GM18511 (cell line): ENCODE measurements around the gene YIPF2.
"Not testable (repeated sequence)": the region's sequence is repeated elsewhere in the genome, so short reads cannot be mapped to it uniquely, and the experiment has no call there.

Experiments
- ATAC-seq: cut with Tn5 transposase; IDR thresholded peaks from one replicate; pipeline ENCODE4 v1.9.1; 2021; ENCODE audit warnings: mild to moderate bottlenecking, moderate library complexity; ENCODE audit not compliant: unreplicated experiment

The YIPF2 gene

DNA sequence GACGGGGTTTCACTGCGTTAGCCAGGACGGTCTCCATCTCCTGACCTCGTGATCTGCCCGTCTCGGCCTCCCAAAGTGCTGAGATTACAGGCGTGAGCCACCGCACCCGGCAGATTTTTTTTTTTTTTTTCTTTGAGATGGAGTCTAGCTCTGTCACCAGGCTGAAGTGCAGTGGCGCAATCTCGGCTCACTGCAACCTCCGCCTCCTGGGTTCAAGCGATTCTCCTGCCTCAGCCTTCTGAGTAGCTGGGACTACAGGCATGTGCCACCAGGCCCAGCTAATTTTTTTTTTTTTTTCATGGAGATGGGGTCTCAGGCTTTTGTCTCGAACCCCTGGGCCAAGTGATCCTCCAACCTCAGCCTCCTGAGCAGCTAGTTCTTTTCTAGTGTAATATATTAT lies 13.2 kb upstream of the YIPF2 start:
- not testable (repeated sequence) for ATAC-seq

DNA sequence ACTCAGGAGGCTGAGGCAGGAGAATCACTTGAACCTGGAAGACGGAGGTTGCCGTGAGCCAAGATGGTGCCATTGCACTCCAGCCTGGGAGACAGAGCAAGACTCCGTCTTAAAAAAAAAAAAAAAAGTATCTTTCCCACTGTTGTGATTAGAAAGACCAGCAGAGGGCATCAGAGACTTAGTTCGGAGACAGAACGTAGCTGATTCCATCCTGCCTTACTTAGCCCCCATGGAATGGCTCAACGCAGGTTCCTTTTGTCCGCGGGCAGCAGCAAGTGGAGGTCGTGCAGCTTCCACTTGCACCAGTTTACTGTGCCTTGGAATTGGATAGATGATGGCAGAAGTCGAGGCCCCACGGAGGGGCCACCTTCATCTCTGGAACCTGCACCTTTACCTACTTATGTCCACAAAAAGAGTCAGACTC lies 8.2 kb upstream of the YIPF2 start:
- ATAC-seq = no peak

DNA sequence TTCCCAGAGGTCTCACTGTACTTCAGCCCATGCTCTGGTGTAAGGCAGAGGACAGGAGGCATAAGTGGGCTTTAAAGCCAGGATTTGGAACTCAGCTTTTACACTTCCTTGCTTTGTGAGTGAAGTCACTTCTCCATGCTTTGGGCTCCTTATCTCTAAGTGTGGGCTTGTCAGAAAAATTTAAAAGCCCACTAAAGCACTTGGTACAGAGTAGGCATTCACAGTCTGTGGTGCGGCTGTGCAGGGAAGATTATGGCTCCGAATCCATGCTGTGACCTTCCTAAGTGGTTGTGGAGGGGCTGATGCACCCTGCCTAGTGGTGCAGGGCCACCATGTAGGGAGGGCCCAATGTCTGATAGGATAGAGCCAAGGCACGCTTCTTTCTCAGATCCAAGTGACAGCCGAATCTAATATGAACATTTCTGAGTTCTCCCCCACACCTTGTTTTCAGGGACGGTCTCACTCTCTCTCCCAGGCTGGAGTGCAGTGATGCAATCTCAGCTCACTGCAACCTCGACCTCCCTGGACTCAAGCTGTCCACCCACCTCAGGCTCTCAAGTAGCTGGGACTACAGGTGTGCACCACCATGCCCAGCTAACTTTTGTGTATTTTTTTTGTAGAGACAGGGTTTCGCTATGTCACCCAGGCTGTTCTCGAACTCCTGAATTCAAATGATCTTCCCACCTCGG lies 7.1 kb upstream of the YIPF2 start:
- no peak for ATAC-seq

DNA sequence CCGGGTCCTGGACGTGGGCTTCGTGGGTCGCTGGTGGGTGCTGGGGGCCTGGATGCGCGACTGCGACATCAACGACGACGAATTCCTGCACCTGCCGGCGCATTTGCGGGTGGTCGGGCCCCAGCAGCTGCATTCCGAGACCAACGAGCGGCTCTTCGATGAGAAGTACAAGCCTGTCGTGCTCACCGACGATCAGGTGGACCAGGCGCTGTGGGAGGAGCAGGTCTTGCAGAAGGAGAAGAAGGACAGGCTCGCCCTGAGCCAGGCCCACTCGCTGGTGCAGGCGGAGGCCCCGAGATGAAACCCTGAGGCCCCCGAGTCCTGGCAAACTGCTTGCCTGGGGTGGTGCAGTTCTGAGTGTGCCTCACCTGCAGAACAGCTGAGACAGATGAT lies 959 bp upstream of the YIPF2 start:
- no peak for ATAC-seq

DNA sequence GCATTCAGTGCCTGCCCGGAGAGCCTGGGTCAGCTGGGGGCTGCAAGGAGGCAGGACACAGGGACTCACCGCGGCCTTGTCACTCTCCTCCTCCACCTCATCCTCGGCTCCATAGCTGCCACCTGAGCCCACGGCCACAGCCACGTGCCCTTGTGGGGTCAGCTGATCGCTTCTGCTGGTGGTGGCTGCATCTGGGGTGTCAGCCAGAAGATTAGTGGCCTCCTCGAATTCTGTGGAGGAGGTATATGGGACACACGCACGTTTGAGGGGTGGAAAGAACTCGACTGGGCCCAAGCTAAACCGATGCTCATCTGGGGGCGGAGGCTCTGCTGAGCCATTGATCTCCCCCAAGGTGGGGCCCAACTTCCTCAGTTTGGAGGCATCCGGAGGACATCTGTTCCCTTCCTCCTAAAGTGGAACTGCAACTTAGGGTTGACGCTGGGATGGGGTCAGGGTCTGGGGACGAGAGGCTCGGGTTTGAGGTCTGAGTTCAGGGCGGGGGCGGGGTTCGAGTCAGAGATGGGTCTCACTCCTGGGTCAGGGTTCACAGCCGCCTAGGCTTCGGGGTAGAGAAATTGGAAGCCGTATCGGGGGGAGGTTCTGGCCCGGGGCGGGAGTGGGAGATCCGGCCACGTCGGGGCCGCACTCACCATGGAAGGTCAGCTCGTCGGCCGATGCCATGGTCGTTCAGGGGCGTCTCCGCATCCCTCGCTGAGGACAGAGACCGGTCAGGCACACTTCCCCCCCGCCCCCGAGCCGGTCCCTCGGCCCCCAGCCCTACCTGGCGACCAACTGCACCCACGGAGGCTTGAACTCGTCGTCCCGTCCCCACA lies 493 bp downstream of the YIPF2 start:
- ATAC-seq = no peak

DNA sequence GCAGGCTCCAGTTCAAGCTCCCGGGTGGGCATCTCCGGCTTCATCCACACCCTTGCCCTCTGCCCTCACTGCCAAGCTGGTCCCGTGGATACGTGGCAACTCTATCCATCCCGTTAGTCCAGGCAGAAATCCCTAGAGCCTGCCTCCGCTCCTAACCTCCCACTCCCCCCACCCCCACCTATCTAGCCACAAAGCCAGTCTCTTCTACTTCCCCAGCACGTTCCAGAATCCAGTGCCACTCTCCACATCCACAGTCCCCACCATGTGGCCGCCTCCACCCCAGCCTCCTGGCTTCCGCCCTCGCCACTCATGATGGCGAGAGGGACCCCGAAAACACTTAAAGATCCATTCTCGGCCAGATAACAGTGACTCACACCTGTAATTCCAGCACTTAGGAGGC lies 3.8 kb downstream of the YIPF2 start:
- no peak for ATAC-seq

DNA sequence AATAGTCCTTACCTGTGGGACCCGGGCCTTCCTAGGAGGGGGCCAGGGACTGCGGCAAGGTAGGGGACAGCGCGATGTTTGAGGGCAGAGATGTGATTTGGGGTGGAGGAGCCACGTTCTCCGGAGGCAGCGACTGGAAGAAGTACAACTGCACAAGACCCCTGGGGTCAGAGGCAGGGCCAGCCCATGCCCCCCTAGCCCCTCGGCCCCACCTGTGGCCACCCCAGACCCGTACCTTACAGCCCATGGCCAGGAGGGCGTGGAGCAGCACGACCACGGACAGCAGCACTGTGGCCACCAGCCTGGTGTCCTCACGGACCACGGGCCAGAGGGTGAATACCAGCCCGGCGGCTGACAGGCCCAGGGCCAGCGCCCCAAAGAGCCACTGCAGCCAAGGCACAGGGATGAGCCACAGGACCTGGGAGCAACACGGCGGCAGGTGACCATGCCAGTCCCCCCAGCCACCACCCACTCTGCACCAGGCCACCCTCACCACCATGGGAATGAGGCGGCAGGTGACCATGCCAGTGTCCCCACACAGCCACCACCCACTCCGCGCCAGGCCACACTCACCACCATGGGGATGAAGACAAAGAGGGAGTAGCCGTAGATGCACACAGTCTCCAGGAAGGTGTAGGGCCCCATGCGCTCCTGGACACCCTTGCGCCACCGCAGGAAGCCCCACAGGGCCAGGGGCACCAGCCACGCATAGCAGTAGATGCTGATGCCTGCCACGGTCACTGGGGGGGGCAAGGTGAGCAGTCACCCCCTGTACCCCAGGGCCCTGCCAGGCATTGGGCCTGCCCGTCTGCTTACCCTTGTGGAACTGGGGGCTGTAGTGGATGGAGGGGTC lies 5.0 kb downstream of the YIPF2 start:
- ATAC-seq = no peak

DNA sequence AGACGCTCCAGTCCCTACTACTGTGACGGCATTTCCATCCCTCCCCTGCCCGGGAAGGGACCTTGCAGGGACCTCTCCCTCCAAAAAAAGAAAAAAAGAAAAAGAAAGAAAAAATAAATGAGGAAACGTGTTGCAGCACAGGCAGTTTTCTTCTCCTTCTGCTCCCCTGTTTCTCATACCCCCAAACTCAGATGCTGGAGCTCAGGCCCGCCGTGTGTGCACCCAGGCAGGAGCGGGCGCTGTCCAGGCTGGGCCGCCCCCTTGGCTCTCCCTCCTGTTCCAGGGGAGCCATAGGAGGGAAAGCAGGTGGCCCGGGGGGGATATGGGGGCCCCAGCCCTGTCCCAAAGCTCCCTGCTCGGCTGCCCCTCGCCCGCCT lies 5.8 kb downstream of the YIPF2 start:
- ATAC-seq = no peak

DNA sequence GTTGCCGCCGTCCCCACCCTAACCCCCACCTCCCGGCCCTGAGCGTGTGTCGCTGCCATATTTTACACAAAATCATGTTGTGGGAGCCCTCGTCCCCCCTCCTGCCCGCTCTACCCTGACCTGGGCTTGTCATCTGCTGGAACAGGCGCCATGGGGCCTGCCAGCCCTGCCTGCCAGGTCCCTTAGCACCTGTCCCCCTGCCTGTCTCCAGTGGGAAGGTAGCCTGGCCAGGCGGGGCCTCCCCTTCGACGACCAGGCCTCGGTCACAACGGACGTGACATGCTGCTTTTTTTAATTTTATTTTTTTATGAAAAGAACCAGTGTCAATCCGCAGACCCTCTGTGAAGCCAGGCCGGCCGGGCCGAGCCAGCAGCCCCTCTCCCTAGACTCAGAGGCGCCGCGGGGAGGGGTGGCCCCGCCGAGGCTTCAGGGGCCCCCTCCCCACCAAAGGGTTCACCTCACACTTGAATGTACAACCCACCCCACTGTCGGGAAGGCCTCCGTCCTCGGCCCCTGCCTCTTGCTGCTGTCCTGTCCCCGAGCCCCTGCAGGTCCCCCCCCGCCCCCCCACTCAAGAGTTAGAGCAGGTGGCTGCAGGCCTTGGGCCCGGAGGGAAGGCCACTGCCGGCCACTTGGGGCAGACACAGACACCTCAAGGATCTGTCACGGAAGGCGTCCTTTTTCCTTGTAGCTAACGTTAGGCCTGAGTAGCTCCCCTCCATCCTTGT lies 6.4 kb downstream of the YIPF2 start:
- no peak for ATAC-seq

DNA sequence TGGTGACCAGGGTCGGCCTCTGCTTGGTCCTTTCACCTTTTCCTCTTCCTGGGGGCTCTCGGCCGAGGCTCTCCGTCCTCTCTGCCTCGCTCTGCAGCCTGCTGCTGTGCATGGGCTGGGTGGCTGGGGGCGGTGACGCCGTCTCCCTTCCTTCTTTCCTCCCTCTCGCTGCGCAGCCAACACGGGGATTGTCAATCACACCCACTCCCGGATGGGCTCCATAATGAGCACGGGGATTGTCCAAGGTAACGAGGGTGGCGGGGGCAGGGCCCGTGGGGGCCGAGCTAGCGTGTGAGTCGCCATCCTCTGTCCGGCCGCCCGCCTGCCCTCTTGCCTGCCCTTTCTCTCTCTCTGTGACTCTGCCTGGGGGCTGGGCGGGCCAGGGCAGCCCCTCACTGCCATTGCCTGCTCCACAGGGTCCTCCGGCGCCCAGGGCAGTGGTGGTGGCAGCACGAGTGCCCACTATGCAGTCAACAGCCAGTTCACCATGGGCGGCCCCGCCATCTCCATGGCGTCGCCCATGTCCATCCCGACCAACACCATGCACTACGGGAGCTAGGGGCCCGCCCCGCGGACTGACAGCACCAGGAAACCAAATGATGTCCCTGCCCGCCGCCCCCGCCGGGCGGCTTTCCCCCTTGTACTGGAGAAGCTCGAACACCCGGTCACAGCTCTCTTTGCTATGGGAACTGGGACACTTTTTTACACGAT lies 7.1 kb downstream of the YIPF2 start:
- no peak for ATAC-seq

DNA sequence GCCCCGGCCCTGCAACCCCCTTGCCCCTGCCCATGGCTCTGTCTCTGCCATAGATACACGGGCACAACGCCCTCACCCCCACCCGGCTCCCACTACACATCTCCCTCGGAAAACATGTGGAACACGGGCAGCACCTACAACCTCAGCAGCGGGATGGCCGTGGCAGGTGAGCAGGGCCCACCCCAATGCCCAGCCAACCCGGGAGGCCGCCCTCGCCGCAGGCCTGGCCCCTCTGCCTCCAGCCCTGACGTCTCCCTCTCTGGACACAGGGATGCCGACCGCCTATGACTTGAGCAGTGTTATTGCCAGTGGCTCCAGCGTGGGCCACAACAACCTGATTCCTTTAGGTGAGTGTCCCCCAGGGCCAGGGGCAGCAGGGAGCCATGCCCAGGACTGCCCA lies 7.7 kb downstream of the YIPF2 start:
- ATAC-seq = no peak

DNA sequence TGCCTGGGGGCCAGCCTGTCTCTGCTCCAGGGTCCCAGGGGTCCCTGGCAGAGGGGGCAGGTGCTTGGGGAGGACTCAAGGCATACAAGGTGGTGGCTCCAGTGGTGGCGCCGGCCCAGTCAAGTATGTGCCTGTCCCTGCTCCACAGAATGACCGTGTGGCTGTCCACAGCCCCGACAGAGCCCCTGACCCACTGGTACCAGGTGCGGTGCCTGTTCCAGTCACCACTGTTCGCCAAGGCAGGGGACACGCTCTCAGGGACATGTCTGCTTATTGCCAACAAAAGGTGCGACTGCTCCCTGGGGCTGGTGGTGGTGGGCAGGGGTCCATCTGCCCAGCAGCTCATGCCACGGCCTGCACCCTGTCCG lies 8.2 kb downstream of the YIPF2 start:
- no peak for ATAC-seq

DNA sequence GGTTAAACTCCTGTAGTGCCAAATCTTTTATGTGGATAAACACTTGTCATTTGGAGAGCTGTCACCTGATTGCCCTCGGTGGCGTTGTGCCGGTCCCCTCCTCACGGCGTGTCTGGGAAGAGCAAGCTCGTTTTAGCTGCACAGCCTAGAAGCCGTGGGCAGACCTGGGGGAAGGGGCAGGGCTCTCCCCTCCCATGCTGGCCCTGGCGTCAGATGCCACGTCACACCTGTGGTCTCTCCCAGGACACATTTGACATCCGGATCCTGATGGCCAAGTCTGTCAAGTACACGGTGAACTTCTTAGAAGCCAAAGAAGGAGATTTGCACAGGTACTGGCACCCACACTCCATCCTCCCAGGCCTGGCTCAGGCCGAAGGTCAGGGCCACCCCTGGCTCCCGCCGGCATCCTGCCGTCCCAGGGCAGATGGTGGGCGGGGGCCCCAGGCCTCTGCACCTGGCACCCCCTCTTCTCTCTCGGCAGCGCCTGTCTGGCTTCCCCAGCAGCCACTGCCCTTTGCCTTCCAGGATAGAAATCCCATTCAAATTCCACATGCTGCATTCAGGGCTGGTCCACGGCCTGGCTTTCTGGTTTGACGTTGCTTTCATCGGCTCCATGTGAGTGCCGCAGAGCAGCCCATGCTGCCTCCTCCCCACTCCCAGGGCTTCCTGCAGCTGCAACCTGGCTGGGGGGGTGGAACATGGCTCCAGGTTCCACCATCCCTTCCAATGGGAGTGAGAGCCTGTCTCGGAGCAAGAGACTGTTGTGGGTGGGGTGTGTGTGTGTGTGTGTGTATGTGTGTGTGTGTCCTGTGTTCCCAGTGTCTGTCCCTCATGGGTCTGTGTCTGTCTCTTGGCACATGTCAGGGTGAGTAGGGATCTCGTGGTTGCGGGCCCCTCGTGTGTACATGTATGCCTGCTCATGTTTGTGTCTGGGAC lies 8.8 kb downstream of the YIPF2 start:
- no peak for ATAC-seq

DNA sequence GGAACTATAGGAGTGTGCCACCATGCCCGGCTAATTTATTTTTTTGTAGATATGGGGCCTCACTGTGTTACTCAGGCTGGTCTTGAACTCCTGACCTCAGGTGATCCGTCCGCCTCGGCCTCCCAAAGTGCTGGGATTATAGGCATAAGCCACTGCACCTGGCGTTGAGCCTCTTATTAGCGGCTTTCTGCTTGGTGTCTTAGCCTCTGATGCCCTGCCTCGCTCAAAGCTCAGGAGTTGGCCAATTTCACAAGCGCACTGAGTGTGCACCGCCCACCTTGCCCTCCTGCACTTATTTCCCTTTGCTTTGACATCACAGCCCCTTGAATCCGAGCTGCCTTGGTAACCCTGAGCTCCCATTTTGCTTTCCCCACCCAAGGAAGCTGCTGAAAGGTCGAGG lies 10.1 kb downstream of the YIPF2 start:
- ATAC-seq = no peak

DNA sequence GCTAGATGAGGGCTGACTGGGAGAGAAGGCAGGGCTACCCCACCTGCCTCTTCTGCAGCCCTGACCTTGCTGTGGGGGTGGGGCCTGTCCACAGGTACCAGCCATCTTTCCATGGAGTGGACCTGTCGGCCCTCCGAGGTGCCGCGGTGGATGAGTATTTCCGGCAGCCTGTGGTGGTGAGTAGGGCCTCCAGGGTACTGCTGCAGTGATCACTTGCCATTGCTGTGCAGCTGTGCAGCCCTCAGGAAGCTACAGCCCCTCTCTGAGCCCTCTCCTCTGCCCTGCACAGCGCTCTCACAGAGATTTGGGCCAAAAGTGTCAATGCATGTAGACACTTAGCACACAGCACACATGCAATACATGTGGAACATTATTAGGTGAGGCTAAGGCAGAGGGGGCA lies 11.8 kb downstream of the YIPF2 start:
- no peak for ATAC-seq

DNA sequence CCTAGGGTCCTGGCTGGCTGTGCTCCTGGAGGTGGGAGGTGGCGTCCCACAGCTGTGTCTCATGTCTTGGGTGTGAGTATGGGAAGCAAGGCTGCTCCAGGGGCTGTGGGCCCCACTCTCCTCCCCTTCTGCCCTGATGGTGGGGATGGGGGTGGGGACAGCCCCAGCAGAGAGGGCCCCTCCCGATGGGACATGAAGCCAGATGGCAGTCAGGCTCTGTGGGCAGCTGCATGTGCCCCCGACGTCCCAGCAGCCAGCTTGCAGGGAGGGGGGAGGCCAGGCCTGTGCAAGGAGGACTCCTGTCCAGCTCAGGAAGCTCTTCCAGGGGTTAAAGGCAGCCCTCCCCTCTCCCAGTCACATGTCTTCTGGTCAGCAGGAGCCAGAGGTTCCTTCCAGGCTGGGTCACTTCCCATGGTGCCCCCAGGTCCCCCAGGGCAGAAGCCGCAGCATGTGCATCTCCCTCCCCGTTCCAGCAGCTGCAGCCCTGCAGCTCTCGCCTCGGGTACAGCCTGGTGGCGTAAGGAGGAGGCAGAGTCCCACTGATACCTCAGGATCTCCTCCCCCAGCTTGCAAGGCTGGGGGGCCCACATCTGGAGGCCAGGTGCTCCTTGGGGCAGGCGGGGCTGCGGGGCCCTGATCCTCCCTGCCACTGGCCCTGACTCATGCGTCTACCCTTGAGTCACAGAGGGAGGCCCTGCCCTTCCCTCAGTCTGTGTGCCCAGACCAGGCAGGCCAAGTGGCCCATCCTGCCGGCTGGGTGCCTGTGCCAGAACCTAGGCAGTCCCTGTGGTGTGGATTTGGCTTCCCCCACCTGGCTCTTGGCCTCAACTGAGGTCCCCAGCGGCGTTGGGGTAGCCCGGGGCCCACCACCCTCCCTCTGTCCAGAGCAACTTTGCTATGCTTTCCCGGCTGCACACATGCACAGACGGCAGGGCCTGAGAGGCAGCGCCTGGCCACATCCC lies 13.0 kb downstream of the YIPF2 start:
- no peak for ATAC-seq

DNA sequence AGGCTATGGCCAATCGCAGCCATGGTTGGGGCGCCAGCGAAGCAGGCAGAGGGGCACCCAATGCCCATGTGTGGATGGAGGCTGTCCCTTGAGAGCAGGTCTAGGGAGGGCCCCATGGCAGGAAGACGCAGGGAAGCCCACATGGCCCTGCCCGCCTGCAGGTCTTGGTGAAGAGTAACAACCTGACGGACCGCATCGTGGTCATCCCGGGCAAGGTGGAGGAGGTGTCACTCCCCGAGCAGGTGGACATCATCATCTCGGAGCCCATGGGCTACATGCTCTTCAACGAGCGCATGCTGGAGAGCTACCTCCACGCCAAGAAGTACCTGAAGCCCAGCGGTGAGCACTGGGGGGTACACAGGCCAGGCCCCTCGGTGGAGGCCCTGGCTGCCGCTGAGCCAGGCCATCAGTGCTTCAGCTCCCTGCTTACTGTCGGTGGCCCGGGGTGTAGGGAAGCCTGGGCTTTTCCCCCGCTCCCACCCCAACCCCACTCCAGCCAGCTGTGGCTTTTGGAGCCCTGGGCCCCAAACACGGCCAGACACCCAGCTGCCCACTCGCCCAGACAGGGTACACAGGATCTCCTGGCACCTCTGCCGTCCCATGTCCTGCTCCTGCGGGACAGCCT lies 14.6 kb downstream of the YIPF2 start:
- ATAC-seq = no peak

DNA sequence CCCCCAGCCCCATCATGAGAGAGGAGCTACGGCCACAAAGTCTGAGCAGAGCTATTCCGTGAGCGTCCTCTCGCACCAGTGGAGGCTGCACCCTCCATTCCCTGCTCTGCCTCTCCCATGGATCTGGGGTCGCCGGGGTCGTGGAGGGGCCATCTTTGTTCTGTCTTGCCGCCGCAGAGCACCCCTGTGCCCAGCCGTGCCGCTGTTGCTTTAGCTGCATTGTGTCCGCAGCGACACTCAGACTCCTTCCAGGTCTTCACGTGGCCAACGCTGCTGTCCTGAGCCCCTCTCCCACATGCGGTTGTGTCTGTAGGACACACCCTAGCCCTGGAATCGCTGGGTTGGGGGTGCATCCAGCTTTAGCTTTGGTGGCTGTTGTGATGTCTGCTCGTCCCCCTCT lies 15.8 kb downstream of the YIPF2 start:
- no peak for ATAC-seq
